Esophagus muscularis mucosa (tissue), 4 donors: Measurements from ENCODE around the gene GRIK5. TPM values are rescaled to one million over a fixed set of nuclear protein-coding genes. Genes with fewer than 3 reads are reported as not detected.

Experiments used
- DNase-seq: peaks from one replicate; pipeline ENCODE4 v3.0.0-alpha.2; 2017; ENCODE audit errors: extremely low spot score
- H3K27ac ChIP-seq, 4 donors: fragments of 200-600 bp; sonication (generic); replicated peaks in 1 of 4; 1 replicate in 3 of 4; 2 replicates in 1 of 4; pipeline ENCODE4 v1.5.1; 2016 to 2019; ENCODE audit warnings: mild to moderate bottlenecking in 1 of 4
- H3K27me3 ChIP-seq, 4 donors: fragments of 200-600 bp; sonication (generic); one replicate each; pipeline versions ENCODE4 v1.5.1 to v1.6.0; 2016 to 2019
- H3K36me3 ChIP-seq, 4 donors: fragments of 200-600 bp; sonication (generic); one replicate each; pipeline ENCODE4 v1.5.1; 2016 to 2019
- H3K4me1 ChIP-seq, 4 donors: fragments of 200-600 bp; sonication (generic); one replicate each; pipeline ENCODE4 v1.5.1; 2016 to 2019
- H3K4me3 ChIP-seq, 4 donors: fragments of 200-600 bp; sonication (generic); 1 replicate in 2 of 4; 2 replicates in 2 of 4; pipeline ENCODE4 v1.5.1; 2016 to 2019; ENCODE audit warnings: mild to moderate bottlenecking in 4 of 4, moderate library complexity in 1 of 4
- H3K9me3 ChIP-seq, 4 donors: fragments of 200-600 bp; sonication (generic); 1 replicate in 3 of 4; 2 replicates in 1 of 4; pipeline ENCODE4 v1.5.1; 2016 to 2019
- EP300 ChIP-seq: sonication (generic); formaldehyde crosslinking; IDR thresholded peaks from one replicate; pipeline ENCODE4 v1.6.1; 2017; ENCODE audit warnings: antibody characterized with exemption
- POLR2A ChIP-seq: fragments of 450-650 bp; IDR thresholded peaks from one replicate; pipeline ENCODE4 v1.6.1; 2017; ENCODE audit warnings: antibody characterized with exemption, moderate library complexity, mild to moderate bottlenecking, low read depth
- POLR2AphosphoS5 ChIP-seq, 2 donors: sonication (generic); formaldehyde crosslinking; IDR thresholded peaks; one replicate each; pipeline ENCODE4 v1.6.1; 2017; ENCODE audit warnings: antibody characterized with exemption in 2 of 2
- WGBS: methylation state at CpG from one replicate; pipeline ENCODE4 v1.1.5; 2018; 5-methylcytosine and 5-hydroxymethylcytosine counted together
- intact Hi-C: fragments of 100-400 bp; cut with DNase I; formaldehyde crosslinking; loops from one replicate; pipeline ENCODE4 v1.15.1; 2023
- total RNA-seq, 4 donors: library from RNA; depleted of rRNA; stranded (reverse); fragments of >200 nt; gene quantifications; one replicate each; pipeline versions ENCODE4 v1.1.0 to v1.2.1, GENCODE V29; 2016
- TF ChIP-seq, protein P1 (sequence below), 3 experiments: fragments of 200-600 bp in 2 of 3; fragments of 450-650 bp in 1 of 3; sonication (generic) in 2 of 3; IDR thresholded peaks; one replicate each; pipeline ENCODE4 v1.5.1; 2017 to 2019; ENCODE audit warnings: antibody characterized with exemption in 3 of 3, mild to moderate bottlenecking in 2 of 3, moderate library complexity in 1 of 3

GRIK5 gene, protein sequence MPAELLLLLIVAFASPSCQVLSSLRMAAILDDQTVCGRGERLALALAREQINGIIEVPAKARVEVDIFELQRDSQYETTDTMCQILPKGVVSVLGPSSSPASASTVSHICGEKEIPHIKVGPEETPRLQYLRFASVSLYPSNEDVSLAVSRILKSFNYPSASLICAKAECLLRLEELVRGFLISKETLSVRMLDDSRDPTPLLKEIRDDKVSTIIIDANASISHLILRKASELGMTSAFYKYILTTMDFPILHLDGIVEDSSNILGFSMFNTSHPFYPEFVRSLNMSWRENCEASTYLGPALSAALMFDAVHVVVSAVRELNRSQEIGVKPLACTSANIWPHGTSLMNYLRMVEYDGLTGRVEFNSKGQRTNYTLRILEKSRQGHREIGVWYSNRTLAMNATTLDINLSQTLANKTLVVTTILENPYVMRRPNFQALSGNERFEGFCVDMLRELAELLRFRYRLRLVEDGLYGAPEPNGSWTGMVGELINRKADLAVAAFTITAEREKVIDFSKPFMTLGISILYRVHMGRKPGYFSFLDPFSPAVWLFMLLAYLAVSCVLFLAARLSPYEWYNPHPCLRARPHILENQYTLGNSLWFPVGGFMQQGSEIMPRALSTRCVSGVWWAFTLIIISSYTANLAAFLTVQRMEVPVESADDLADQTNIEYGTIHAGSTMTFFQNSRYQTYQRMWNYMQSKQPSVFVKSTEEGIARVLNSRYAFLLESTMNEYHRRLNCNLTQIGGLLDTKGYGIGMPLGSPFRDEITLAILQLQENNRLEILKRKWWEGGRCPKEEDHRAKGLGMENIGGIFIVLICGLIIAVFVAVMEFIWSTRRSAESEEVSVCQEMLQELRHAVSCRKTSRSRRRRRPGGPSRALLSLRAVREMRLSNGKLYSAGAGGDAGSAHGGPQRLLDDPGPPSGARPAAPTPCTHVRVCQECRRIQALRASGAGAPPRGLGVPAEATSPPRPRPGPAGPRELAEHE
- total RNA-seq: 10 to 100 TPM in 2 of 4 donors, 1 to 10 TPM in 2; 8.6 to 27.6 (median 13.8) TPM

DNA sequence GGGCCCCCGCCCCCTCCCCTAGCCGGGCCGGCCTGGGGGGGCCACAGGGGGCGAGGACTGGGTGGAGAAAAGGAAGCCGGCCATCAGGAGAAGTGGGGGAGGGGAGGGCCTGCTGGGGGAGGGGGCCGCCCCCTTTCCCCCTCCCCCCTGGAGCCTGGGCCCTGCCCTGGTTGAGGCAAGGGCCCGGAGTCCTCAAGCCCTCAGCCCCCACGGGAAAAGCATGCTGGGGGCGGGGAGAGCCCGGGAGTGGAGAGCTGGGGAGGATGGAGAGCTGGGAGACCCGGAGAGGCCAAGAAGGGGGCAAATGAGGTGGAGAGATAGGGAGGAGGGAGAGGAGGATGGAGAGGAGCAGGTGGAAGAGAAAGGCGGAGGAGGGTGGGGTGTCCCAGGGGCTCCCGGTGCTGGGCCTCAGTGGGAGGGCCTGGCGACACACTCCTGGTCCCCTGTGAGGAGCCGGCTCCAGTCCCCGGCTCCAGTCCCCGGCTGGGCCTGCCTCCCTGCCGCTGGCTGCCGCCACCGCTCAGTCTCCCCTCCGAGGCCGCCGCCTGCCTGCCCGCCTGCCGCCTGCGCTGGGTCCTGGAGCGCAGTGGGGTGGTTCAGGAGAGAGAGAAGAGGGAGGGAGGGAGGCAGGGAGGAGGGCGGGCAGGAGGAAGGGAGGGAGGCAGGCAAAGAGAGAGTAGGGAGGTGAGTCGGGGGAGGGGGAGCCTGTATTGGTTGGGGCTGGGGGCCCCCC, at the start of gene GRIK5:
Gene GRIK5 (minus strand): TSS at position 588 of the 733 bp plus-strand sequence. CDS start 4,436 bp downstream, outside the sequence.
- Histone ChIP-seq H3K4me3 (peak within 1 kb of the TSS; percentile 59 to 67 (median 60)), H3K27ac (peak within 1 kb of the TSS; percentile 64 to 77 (median 74)), H3K27me3 (peaks cover 0 to 21% (median 0%) of the 10 kb centered on the region in 4 donors), H3K9me3 (no peaks in the 10 kb centered on the region), H3K4me1 (peaks cover 3 to 45% (median 33%) of the 10 kb centered on the region in 4 donors), H3K36me3 (peaks cover 0 to 12% (median 5%) of the 10 kb centered on the region in 4 donors)
- no peak for DNase-seq
- intact Hi-C loops: no loop called here
- 7% methylated on average over 26 of the region's 29 CpGs for WGBS
- TF ChIP-seq POLR2AphosphoS5 (IDR thresholded peaks at IDR 0.05) (peak in 1 of 2 donors; percentile 77), POLR2A (no peak), EP300 (no peak)
- TF ChIP-seq, protein P1, sequence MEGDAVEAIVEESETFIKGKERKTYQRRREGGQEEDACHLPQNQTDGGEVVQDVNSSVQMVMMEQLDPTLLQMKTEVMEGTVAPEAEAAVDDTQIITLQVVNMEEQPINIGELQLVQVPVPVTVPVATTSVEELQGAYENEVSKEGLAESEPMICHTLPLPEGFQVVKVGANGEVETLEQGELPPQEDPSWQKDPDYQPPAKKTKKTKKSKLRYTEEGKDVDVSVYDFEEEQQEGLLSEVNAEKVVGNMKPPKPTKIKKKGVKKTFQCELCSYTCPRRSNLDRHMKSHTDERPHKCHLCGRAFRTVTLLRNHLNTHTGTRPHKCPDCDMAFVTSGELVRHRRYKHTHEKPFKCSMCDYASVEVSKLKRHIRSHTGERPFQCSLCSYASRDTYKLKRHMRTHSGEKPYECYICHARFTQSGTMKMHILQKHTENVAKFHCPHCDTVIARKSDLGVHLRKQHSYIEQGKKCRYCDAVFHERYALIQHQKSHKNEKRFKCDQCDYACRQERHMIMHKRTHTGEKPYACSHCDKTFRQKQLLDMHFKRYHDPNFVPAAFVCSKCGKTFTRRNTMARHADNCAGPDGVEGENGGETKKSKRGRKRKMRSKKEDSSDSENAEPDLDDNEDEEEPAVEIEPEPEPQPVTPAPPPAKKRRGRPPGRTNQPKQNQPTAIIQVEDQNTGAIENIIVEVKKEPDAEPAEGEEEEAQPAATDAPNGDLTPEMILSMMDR (IDR thresholded peaks at IDR 0.05): no peak

DNA sequence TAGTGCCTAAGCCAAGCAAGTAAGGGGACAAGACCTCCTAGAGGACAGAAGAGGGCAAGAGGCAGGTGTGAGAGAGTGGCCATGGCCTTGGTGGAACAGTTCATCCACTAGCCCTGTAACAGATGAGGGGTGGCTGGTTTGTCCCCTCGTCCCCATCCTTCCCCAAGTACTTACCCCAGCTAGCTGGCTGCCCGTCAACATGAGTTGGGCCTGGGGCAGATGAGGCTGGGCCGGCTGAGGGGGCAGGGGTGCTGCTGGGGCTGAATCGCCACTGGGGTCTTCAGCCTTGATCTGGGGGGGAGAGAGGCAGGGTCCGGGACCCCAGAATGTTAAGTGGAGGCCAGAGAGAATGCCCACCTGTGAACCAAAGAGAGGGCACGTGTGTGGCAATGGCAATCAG, 47.1 kb upstream of the GRIK5 start:
- H3K4me1 ChIP-seq: peaks cover 6 to 23% (median 21%) of the 10 kb centered on the region in 4 donors
- H3K27me3 ChIP-seq: peaks cover 0 to 8% (median 0%) of the 10 kb centered on the region in 4 donors
- intact Hi-C loops: no loop called here
- H3K9me3 ChIP-seq: no peaks in the 10 kb centered on the region
- H3K27ac ChIP-seq: no peak overlapping the region
- no peak for DNase-seq
- no peaks in the 10 kb centered on the region for H3K36me3 ChIP-seq
- TF ChIP-seq POLR2AphosphoS5 (IDR thresholded peaks at IDR 0.05): no peak
- TF ChIP-seq EP300: no peak
- TF ChIP-seq, protein P1 (IDR thresholded peaks at IDR 0.05): no peak
- no peak for TF ChIP-seq POLR2A
- H3K4me3 ChIP-seq: no peak overlapping the region
- WGBS: 92% methylated on average over 6 of the region's 6 CpGs

DNA sequence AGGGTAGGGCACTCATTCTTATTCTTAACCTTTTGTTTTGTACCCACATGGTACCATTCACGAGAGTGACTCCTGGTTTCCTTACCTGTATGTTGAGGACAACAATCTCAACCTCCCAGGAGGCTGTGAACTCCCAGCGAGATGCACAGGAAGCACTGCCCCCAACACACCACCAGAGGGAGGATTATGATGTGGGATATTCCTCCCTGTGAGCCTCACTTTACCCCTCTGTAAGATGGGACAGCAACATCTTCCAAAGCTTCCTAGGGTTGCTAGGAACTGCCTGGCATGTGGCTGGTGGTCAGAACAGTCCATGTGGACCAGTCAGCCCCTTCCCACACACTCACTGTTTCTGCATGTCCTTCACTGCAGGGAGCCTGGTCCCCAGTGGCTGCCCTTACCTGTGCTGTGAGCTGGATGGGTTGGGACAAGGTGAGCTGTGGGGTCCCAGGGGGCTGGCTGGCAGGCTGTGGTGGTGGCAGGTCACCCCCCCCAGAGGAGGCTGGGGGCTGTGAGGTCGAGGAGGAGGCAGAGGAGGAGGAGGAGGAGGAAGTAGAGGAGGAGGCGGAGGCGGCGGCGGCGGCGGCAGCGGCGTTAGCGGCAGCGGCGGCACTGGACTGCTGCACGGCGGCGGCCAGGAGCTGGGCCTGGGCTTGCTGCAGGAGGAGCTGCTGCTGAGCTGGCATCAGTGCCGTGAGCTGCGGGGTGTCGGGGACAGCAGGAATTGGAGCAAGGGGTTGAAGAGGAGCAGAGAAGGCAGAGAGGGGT, 46.5 kb upstream of the GRIK5 start:
- TF ChIP-seq, protein P1 (IDR thresholded peaks at IDR 0.05): no peak
- TF ChIP-seq POLR2A (no peak), EP300 (no peak), POLR2AphosphoS5 (IDR thresholded peaks at IDR 0.05) (no peak)
- Histone ChIP-seq H3K4me1 (peaks cover 6 to 18% (median 15%) of the 10 kb centered on the region in 4 donors), H3K36me3 (no peaks in the 10 kb centered on the region), H3K27me3 (peaks cover 0 to 8% (median 0%) of the 10 kb centered on the region in 4 donors), H3K4me3 (no peak overlapping the region), H3K27ac (no peak overlapping the region), H3K9me3 (no peaks in the 10 kb centered on the region)
- intact Hi-C loops: no loop called here
- WGBS: 86% methylated on average over 20 of the region's 20 CpGs
- DNase-seq: no peak

DNA sequence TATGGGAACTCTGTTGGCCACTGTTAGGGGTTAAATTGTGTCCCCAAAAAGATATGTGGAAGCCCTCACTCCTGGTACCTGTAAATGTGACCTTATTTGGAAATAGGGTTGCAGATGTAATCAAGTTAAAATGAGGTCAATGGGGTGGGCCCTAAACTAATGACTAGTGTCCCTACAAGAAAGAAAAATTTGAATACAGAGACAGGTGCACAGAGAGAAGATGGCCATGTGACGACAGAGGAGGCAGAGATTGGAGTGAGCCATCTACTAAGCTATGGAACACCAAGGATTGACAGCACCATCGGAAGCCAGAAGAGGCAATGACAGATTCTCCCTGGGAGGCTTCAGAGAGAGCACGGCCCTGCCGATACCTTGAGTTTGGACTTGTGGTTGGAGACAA, 45.7 kb upstream of the GRIK5 start:
- H3K9me3 ChIP-seq: no peaks in the 10 kb centered on the region
- TF ChIP-seq EP300 (no peak), POLR2AphosphoS5 (IDR thresholded peaks at IDR 0.05) (no peak), POLR2A (no peak)
- TF ChIP-seq, protein P1 (IDR thresholded peaks at IDR 0.05): no peak
- intact Hi-C loops: no loop called here
- WGBS: 78% methylated on average over 4 of the region's 4 CpGs
- no peak for DNase-seq
- no peak overlapping the region for H3K4me3 ChIP-seq
- no peaks in the 10 kb centered on the region for H3K36me3 ChIP-seq
- peaks cover 0 to 8% (median 0%) of the 10 kb centered on the region in 4 donors for H3K27me3 ChIP-seq
- H3K27ac ChIP-seq: no peak overlapping the region
- H3K4me1 ChIP-seq: peaks cover 6 to 15% (median 11%) of the 10 kb centered on the region in 4 donors
